HCT116 (cell line): ENCODE measurements around the gene SLC6A6. TPM values are rescaled to one million over a fixed set of nuclear protein-coding genes. Genes with fewer than 3 reads are reported as not detected.
A peak's percentile ranks its signal among the peaks of the same experiment; 100 is the strongest.

Experiments used
- ATAC-seq: fragments of 200-7000 bp; cut with Tn5 transposase; 2 replicates; pipeline ENCODE4 v1.9.1; 2020; ENCODE audit warnings: mild to moderate bottlenecking, moderate library complexity
- BruUV-seq: library from RNA; stranded (reverse); fragments of 400-500 nt; replicated peaks from 2 replicates; lab custom pipeline; 2021; lab: Mats Ljungman, UMichigan
- CTCF ChIA-PET: fragments of 300-600 bp; sonication (Branson Sonifier 250); formaldehyde crosslinking; loops from one replicate; lab custom pipeline; 2021; ENCODE audit warnings: antibody characterized with exemption; lab: Charles Lee
- POLR2A ChIA-PET: fragments of 300-600, 350-600 bp; sonication (Branson Sonifier 250); formaldehyde crosslinking; loops from one replicate; lab custom pipeline; 2021; ENCODE audit warnings: antibody characterized with exemption; lab: Charles Lee
- RAD21 ChIA-PET, 2 experiments: fragments of 300-600 bp; sonication (Branson Sonifier 250); formaldehyde crosslinking; loops; one replicate each; lab custom pipeline; 2023; ENCODE audit warnings: low total read pairs in 2 of 2; ENCODE audit not compliant: uncharacterized antibody in 2 of 2, unreplicated experiment in 2 of 2, low non-redundant PET in 1 of 2; lab: Charles Lee
- DNase-seq: peaks from one replicate; pipeline ENCODE4 v3.0.0-alpha.2; 2010; ENCODE audit warnings: low read depth, low spot score
- H2AFZ ChIP-seq: fragments of 200-600 bp; shearing (Covaris generic), sonication (generic); 2 replicates; pipeline ENCODE4 v1.6.1; 2017; ENCODE audit warnings: low read depth, mixed run types, mixed read lengths, antibody characterized with exemption, low read length; ENCODE audit not compliant: poor library complexity, severe bottlenecking
- H3K27ac ChIP-seq: 2 replicates; pipeline ENCODE4 v1.5.1; 2012; ENCODE audit warnings: low read depth, low read length
- H3K27me3 ChIP-seq: fragments of 200-600 bp; sonication (generic); 2 replicates; pipeline ENCODE4 v1.6.1; 2016; ENCODE audit warnings: mixed run types, low read length, mixed read lengths; ENCODE audit not compliant: insufficient read depth
- H3K36me3 ChIP-seq, 2 experiments: fragments of 200-500 bp in 1 of 2; fragments of 200-600 bp in 1 of 2; sonication (Bioruptor generic) in 1 of 2; sonication (generic) in 1 of 2; 2 replicates each; pipeline versions ENCODE4 v1.5.1 to v1.6.1; 2014 to 2016; ENCODE audit warnings: low read length in 2 of 2, inconsistent platforms in 1 of 2, mixed read lengths in 1 of 2, mixed run types in 1 of 2; ENCODE audit not compliant: insufficient read depth in 2 of 2, control insufficient read depth in 1 of 2
- H3K4me1 ChIP-seq, 2 experiments: fragments of 200-600 bp in 1 of 2; sonication (generic) in 1 of 2; 2 replicates each; pipeline versions ENCODE4 v1.5.1 to v1.6.1; 2012 to 2017; ENCODE audit warnings: low read length in 2 of 2, inconsistent platforms in 1 of 2, mild to moderate bottlenecking in 1 of 2, mixed read lengths in 1 of 2, mixed run types in 1 of 2, moderate library complexity in 1 of 2; ENCODE audit not compliant: insufficient read depth in 2 of 2, control insufficient read depth in 1 of 2
- H3K4me2 ChIP-seq: fragments of 200-600 bp; sonication (generic); 2 replicates; pipeline ENCODE4 v1.6.1; 2017; ENCODE audit warnings: mixed run types, low read length, mixed read lengths
- H3K4me3 ChIP-seq, 2 experiments: fragments of 200-600 bp in 1 of 2; sonication (generic) in 1 of 2; replicated peaks in 1 of 2; 2 replicates each; pipeline ENCODE4 v1.5.1; 2011 to 2016; ENCODE audit warnings: low read length in 2 of 2, control low read depth in 1 of 2, low read depth in 1 of 2, mild to moderate bottlenecking in 1 of 2, mixed read lengths in 1 of 2, mixed run types in 1 of 2
- H3K79me2 ChIP-seq: fragments of 200-600 bp; sonication (generic); 2 replicates; pipeline ENCODE4 v1.6.1; 2017; ENCODE audit warnings: mild to moderate bottlenecking, mixed run types, low read length, moderate library complexity, mixed read lengths; ENCODE audit not compliant: insufficient read depth
- H3K9ac ChIP-seq: fragments of 200-600 bp; sonication (generic); 2 replicates; pipeline ENCODE4 v1.6.1; 2016; ENCODE audit warnings: low read length, mixed read lengths
- H3K9me2 ChIP-seq: fragments of 200-600 bp; sonication (generic), shearing (Covaris generic); 2 replicates; pipeline ENCODE4 v1.6.1; 2017; ENCODE audit warnings: mixed run types, mild to moderate bottlenecking, moderate library complexity; ENCODE audit not compliant: insufficient read depth
- H3K9me3 ChIP-seq, 2 experiments: fragments of 200-500 bp in 1 of 2; fragments of 200-600 bp in 1 of 2; sonication (Bioruptor generic) in 1 of 2; sonication (generic) in 1 of 2; 2 replicates each; pipeline ENCODE4 v1.6.1; 2014 to 2017; ENCODE audit warnings: low read length in 2 of 2, mixed read lengths in 2 of 2, inconsistent platforms in 1 of 2, low read depth in 1 of 2, mild to moderate bottlenecking in 1 of 2, mixed run types in 1 of 2, moderate library complexity in 1 of 2; ENCODE audit not compliant: control insufficient read depth in 1 of 2, insufficient read depth in 1 of 2
- H4K20me1 ChIP-seq: fragments of 200-600 bp; sonication (generic), shearing (Covaris generic); 2 replicates; pipeline ENCODE4 v1.6.1; 2017; ENCODE audit warnings: mixed run types, mild to moderate bottlenecking, moderate library complexity; ENCODE audit not compliant: insufficient read depth
- CTCF ChIP-seq, 3 experiments: fragments of 200-600 bp in 1 of 3; sonication (generic) in 1 of 3; IDR thresholded peaks in 2 of 3; conservative IDR thresholded peaks in 1 of 3; 2 replicates each; pipeline ENCODE4 v1.5.1; 2012 to 2017; ENCODE audit warnings: low read depth in 2 of 3, low read length in 2 of 3, antibody characterized with exemption in 1 of 3, borderline replicate concordance in 1 of 3, control low read depth in 1 of 3, mild to moderate bottlenecking in 1 of 3, mixed read lengths in 1 of 3, mixed run types in 1 of 3, moderate library complexity in 1 of 3; ENCODE audit not compliant: insufficient read depth in 1 of 3
- ZBTB33 ChIP-seq: IDR thresholded peaks from 2 replicates; pipeline ENCODE4 v1.6.1; 2011; ENCODE audit warnings: mild to moderate bottlenecking, low read length, moderate library complexity; ENCODE audit not compliant: insufficient replicate concordance; ENCODE audit errors: extremely low read depth
- intact Hi-C: fragments of 100-400 bp; cut with micrococcal nuclease; formaldehyde crosslinking; loops from 2 replicates; pipeline ENCODE4 v1.10.0; 2022
- total RNA-seq: library from RNA; stranded (reverse); gene quantifications from one replicate; pipeline ENCODE4 v1.2.1, GENCODE V29; 2021; ENCODE audit not compliant: unreplicated experiment

Gene SLC6A6
- total RNA-seq, 1 experiment from 2014 or later = 36.3 TPM

GRCh38 chr3:14411988-14412387 lies 9.6 kb downstream of the SLC6A6 start:
- H3K4me3 ChIP-seq = no peak overlapping the region
- H3K9me3 ChIP-seq = no peaks in the 10 kb centered on the region
- peaks cover 88% of the 10 kb centered on the region for H3K79me2 ChIP-seq
- peaks cover 0 to 21% of the 10 kb centered on the region in 2 experiments; a peak in 2 of 4 replicates for H3K36me3 ChIP-seq
- no peak overlapping the region for H3K9ac ChIP-seq
- RAD21 ChIA-PET = no interaction called here
- no peak overlapping the region for H3K4me2 ChIP-seq
- TF ChIP-seq CTCF (IDR thresholded peaks at IDR 0.05 in 2 of 3, conservative IDR thresholded peaks at IDR 0.05 in 1 of 3; ENCODE audit: borderline replicate concordance in 1 of 3, insufficient read depth in 1 of 3, low read depth in 2 of 3, low read length in 2 of 3) (peak in 2 of 3 experiments; percentile 60 to 69; a peak in 4 of 6 replicates), ZBTB33 (no peak)
- intact Hi-C loops = no loop called here
- CTCF ChIA-PET = no interaction called here
- H3K27ac ChIP-seq = no peak overlapping the region
- POLR2A ChIA-PET = no interaction called here
- H3K4me1 ChIP-seq = peaks cover 3 to 25% of the 10 kb centered on the region in 2 experiments; a peak in 3 of 4 replicates
- DNase-seq = no peak
- no peak overlapping the region for H2AFZ ChIP-seq
- peaks cover 3% of the 10 kb centered on the region; the same call in 1 of the 2 replicates for H4K20me1 ChIP-seq
- no peaks in the 10 kb centered on the region for H3K27me3 ChIP-seq
- BruUV-seq = no TSS peak
- no peaks in the 10 kb centered on the region for H3K9me2 ChIP-seq
- peak; percentile 77 for ATAC-seq
